ENCODE results near the gene BPI. TPM values are rescaled to one million over a fixed set of nuclear protein-coding genes. Genes with fewer than 3 reads are reported as not detected.

Gene BPI
- total RNA-seq, 1 donor: under 0.01 TPM

DNA sequence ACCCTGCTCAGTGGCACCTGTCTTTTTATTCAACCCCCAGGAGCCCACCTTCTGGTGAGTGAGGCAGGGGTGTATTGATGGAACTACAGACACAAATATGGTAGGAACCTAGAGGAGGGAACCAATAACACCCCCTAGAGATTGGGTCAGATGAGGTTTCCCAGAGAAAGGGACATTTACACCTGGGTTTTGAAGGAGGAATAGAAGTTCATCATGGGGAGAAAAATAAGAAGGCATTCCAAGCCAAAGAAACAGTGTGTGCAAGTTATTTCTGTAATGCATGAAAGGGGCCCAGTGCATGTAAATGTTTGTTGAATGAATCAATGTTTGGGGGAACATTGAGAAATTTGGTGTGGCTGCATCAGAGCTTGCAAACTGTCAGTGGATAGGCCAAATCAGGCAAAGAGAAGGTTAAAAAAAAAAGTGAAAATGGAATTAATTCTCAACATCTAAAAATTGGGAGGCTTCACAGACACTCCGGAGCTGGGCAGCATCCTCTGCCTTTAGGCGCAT, 32.3 kb upstream of the BPI start:
- TF ChIP-seq, protein P1, sequence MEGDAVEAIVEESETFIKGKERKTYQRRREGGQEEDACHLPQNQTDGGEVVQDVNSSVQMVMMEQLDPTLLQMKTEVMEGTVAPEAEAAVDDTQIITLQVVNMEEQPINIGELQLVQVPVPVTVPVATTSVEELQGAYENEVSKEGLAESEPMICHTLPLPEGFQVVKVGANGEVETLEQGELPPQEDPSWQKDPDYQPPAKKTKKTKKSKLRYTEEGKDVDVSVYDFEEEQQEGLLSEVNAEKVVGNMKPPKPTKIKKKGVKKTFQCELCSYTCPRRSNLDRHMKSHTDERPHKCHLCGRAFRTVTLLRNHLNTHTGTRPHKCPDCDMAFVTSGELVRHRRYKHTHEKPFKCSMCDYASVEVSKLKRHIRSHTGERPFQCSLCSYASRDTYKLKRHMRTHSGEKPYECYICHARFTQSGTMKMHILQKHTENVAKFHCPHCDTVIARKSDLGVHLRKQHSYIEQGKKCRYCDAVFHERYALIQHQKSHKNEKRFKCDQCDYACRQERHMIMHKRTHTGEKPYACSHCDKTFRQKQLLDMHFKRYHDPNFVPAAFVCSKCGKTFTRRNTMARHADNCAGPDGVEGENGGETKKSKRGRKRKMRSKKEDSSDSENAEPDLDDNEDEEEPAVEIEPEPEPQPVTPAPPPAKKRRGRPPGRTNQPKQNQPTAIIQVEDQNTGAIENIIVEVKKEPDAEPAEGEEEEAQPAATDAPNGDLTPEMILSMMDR (IDR thresholded peaks at IDR 0.05; ENCODE audit: extremely low read depth, low read depth, low read length): no peak
- DNase-seq (ENCODE audit: insufficient read length, low spot score, missing footprints): peak; percentile 46
- peak overlapping the region; percentile 75 for H3K27ac ChIP-seq (ENCODE audit: low read depth, low read length)
- no peak overlapping the region for H3K4me3 ChIP-seq (ENCODE audit: insufficient read depth, low read length)
- peaks cover 45% of the 10 kb centered on the region for H3K4me1 ChIP-seq (ENCODE audit: insufficient read depth, low read length)
- no peaks in the 10 kb centered on the region for H4K20me1 ChIP-seq (ENCODE audit: insufficient read depth, low read length)
- no peaks in the 10 kb centered on the region for H3K79me2 ChIP-seq (ENCODE audit: insufficient read depth, low read length)
- no peak overlapping the region for H2AFZ ChIP-seq (ENCODE audit: low read length)
- peak overlapping the region; percentile 2 for H3K4me2 ChIP-seq (ENCODE audit: insufficient read depth, low read length)
- H3K9me3 ChIP-seq (ENCODE audit: low read depth, low read length): peaks cover 4% of the 10 kb centered on the region
- no peaks in the 10 kb centered on the region for H3K36me3 ChIP-seq (ENCODE audit: insufficient read depth, low read length)
- H3K27me3 ChIP-seq (ENCODE audit: insufficient read depth, low read length): no peaks in the 10 kb centered on the region

DNA sequence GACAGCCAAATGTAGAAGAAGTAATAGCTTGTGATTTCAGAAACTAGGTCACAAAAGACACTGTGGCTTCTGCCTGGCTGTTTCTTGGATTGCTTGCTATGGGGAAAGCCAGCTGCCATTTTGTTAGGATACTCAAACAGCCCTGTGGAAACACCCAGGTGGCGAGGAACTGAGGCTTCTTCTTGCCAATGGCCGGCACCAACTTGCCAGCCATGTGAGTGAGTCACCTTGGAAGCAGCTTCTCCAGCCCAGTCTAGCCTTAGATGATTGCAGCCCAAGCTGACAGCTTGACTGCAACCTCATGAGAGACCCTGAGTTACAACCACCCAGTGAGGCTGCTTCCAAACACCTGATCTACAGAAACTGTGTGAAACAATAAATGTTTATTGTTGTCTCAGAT, 31.6 kb upstream of the BPI start:
- no peaks in the 10 kb centered on the region for H3K27me3 ChIP-seq (ENCODE audit: insufficient read depth, low read length)
- H3K79me2 ChIP-seq (ENCODE audit: insufficient read depth, low read length): no peaks in the 10 kb centered on the region
- TF ChIP-seq, protein P1 (IDR thresholded peaks at IDR 0.05; ENCODE audit: extremely low read depth, low read depth, low read length): no peak
- DNase-seq (ENCODE audit: insufficient read length, low spot score, missing footprints): peak; percentile 75
- peak overlapping the region; percentile 75 for H3K27ac ChIP-seq (ENCODE audit: low read depth, low read length)
- H3K36me3 ChIP-seq (ENCODE audit: insufficient read depth, low read length): no peaks in the 10 kb centered on the region
- no peak overlapping the region for H2AFZ ChIP-seq (ENCODE audit: low read length)
- peak overlapping the region; percentile 25 for H3K4me2 ChIP-seq (ENCODE audit: insufficient read depth, low read length)
- peaks cover 45% of the 10 kb centered on the region for H3K4me1 ChIP-seq (ENCODE audit: insufficient read depth, low read length)
- H3K4me3 ChIP-seq (ENCODE audit: insufficient read depth, low read length): peak overlapping the region; percentile 16
- peaks cover 4% of the 10 kb centered on the region for H3K9me3 ChIP-seq (ENCODE audit: low read depth, low read length)
- no peaks in the 10 kb centered on the region for H4K20me1 ChIP-seq (ENCODE audit: insufficient read depth, low read length)

DNA sequence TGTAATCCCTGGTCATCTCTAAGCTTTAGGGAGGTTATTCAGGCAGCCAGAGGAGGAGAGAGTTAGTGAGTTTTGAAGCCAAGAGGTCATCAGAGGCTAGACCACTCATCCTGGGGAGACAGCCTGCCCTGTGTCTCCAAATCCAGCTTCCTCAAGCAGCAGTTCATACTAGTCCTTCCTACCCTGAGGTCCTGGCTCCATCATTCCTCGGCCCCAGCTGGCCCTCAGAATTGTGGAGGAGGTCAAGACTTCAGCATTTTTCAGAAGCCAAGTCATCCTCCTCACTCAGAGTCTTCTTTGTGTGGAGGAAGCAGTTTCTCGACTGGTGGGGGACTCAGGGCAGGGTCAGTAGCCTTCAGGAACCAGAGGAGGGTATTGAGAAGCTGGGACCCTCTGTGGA, 31.0 kb upstream of the BPI start:
- Histone ChIP-seq H3K9me3 (ENCODE audit: low read depth, low read length) (peaks cover 4% of the 10 kb centered on the region), H3K27me3 (ENCODE audit: insufficient read depth, low read length) (no peaks in the 10 kb centered on the region), H3K4me2 (ENCODE audit: insufficient read depth, low read length) (peak overlapping the region; percentile 25), H3K27ac (ENCODE audit: low read depth, low read length) (peak overlapping the region; percentile 75), H3K4me3 (ENCODE audit: insufficient read depth, low read length) (no peak overlapping the region), H3K4me1 (ENCODE audit: insufficient read depth, low read length) (peaks cover 45% of the 10 kb centered on the region), H3K79me2 (ENCODE audit: insufficient read depth, low read length) (no peaks in the 10 kb centered on the region), H2AFZ (ENCODE audit: low read length) (peak overlapping the region; percentile 20), H3K36me3 (ENCODE audit: insufficient read depth, low read length) (no peaks in the 10 kb centered on the region), H4K20me1 (ENCODE audit: insufficient read depth, low read length) (no peaks in the 10 kb centered on the region)
- DNase-seq (ENCODE audit: insufficient read length, low spot score, missing footprints): peak; percentile 74
- TF ChIP-seq, protein P1 (IDR thresholded peaks at IDR 0.05; ENCODE audit: extremely low read depth, low read depth, low read length): no peak

DNA sequence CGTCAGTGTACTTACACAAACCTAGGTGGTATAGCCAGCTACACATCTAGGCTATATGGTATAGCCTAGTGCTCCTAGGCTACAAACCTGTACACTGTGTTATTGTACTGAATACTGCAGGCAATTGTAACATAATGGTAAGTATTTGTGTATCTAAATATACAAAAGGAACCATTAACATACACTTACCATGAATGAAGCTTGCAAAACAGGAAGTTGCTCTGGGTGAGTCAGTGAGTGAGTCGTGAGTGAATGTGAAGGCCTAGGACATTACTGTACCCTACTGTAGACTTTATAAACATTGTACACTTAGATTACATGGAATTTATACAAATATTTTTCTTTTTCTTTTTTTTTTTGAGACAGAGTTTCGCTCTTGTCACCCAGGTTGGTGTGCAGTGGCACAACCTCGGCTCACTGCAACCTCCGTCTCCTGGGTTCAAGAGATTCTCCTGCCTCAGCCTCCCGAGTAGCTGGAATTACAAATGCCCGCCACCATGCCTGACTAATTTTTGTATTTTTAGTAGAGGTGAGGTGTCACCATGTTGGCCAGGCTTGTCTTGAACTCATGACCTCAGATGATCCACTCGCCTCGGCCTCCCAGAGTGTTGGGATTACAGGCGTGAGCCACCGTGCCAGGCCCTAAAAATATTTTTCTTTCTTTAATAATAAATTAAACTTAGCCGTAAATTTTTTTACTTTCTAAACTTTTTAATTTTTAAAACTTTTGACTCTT, 28.0 kb upstream of the BPI start:
- no peak overlapping the region for H3K4me3 ChIP-seq (ENCODE audit: insufficient read depth, low read length)
- H3K4me1 ChIP-seq (ENCODE audit: insufficient read depth, low read length): peaks cover 47% of the 10 kb centered on the region

More for the DNA sequence above, 28.0 kb upstream of the BPI start:
- Histone ChIP-seq H3K9me3 (ENCODE audit: low read depth, low read length) (peaks cover 4% of the 10 kb centered on the region), H4K20me1 (ENCODE audit: insufficient read depth, low read length) (no peaks in the 10 kb centered on the region), H3K36me3 (ENCODE audit: insufficient read depth, low read length) (no peaks in the 10 kb centered on the region), H3K27ac (ENCODE audit: low read depth, low read length) (peak overlapping the region; percentile 85), H3K4me2 (ENCODE audit: insufficient read depth, low read length) (peak overlapping the region; percentile 41), H2AFZ (ENCODE audit: low read length) (no peak overlapping the region), H3K79me2 (ENCODE audit: insufficient read depth, low read length) (no peaks in the 10 kb centered on the region), H3K27me3 (ENCODE audit: insufficient read depth, low read length) (no peaks in the 10 kb centered on the region)
- DNase-seq (ENCODE audit: insufficient read length, low spot score, missing footprints): peak; percentile 59
- TF ChIP-seq, protein P1 (IDR thresholded peaks at IDR 0.05; ENCODE audit: extremely low read depth, low read depth, low read length): no peak

Data from osteoblast (primary cell).